ACC112 (cell line): ENCODE measurements around the gene TMEM125.

ENCODE experiments used
- H2AFZ ChIP-seq: fragments of 200-600 bp; sonication (generic); one replicate; pipeline ENCODE4 v1.6.0; 2017; ENCODE audit warnings: antibody characterized with exemption, low read length; ENCODE audit not compliant: unreplicated experiment
- H3K27ac ChIP-seq: fragments of 200-600 bp; sonication (generic); 2 replicates; pipeline ENCODE4 v1.5.1; 2014; ENCODE audit warnings: low read depth, mild to moderate bottlenecking, antibody characterized with exemption, low read length, moderate library complexity
- H3K27me3 ChIP-seq: fragments of 200-600 bp; sonication (generic); 2 replicates; pipeline ENCODE4 v1.6.1; 2014; ENCODE audit warnings: mild to moderate bottlenecking, antibody characterized with exemption, low read length, moderate library complexity, mixed read lengths; ENCODE audit not compliant: insufficient read depth
- H3K36me3 ChIP-seq: fragments of 200-600 bp; sonication (generic); 2 replicates; pipeline ENCODE4 v1.6.1; 2016; ENCODE audit warnings: mild to moderate bottlenecking, antibody characterized with exemption, low read length, moderate library complexity, mixed read lengths; ENCODE audit not compliant: insufficient read depth
- H3K4me1 ChIP-seq: fragments of 200-600 bp; sonication (generic); one replicate; pipeline ENCODE4 v1.6.1; 2016; ENCODE audit warnings: low read length, mixed read lengths; ENCODE audit not compliant: insufficient read depth, unreplicated experiment, control insufficient read depth
- H3K4me3 ChIP-seq: fragments of 200-600 bp; sonication (generic); 2 replicates; pipeline ENCODE4 v1.5.1; 2014; ENCODE audit warnings: mild to moderate bottlenecking, low read depth, low read length
- H3K79me2 ChIP-seq: fragments of 200-600 bp; sonication (generic); one replicate; pipeline ENCODE4 v1.6.0; 2016; ENCODE audit warnings: low read length; ENCODE audit not compliant: control insufficient read depth, unreplicated experiment, insufficient read depth

Gene TMEM125

DNA sequence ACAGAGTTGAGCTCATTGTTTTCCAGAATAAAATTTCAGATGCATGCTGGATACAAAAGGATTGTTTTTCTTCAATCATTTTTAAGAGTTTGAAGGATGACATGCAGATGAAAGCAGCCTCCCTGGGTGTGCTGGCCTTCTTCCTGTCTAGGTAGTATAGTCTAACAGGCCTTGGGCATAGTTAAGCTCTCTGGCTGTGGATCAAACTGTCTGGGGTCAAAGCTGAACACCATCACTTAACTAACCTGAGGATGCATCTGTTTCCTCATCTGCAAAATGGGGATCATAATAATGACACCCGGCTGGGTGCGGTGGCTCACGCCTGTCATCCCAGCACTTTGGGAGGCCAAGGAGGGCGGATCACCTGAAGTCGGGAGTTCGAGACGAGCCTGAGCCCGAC is 25.0 kb downstream of the TMEM125 start:
- Histone ChIP-seq H2AFZ (no peak overlapping the region), H3K27me3 (no peaks in the 10 kb centered on the region), H3K36me3 (no peaks in the 10 kb centered on the region), H3K79me2 (no peaks in the 10 kb centered on the region), H3K4me1 (peaks cover 24% of the 10 kb centered on the region), H3K4me3 (no peak overlapping the region), H3K27ac (peak overlapping the region; percentile 1; the same call in 1 of the 2 replicates)

DNA sequence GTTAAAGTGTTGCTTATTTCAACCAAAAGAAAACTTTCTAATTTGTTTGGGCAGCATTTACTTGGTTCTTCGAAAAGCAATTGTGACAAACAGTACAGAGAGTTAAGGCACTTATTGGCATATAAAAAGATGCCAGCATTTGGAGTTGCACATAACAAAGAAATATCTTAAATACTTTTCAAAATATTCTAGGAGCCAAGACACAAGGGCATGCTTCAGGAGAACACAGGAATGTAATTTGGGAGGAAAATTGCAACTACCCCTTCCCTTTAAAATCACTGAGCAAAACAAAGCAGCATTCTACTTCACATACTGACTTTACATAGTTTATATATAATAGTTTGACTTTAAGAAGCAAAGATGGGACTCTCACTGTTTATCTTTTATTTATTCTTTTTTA is 26.4 kb downstream of the TMEM125 start:
- peaks cover 24% of the 10 kb centered on the region for H3K4me1 ChIP-seq

DNA sequence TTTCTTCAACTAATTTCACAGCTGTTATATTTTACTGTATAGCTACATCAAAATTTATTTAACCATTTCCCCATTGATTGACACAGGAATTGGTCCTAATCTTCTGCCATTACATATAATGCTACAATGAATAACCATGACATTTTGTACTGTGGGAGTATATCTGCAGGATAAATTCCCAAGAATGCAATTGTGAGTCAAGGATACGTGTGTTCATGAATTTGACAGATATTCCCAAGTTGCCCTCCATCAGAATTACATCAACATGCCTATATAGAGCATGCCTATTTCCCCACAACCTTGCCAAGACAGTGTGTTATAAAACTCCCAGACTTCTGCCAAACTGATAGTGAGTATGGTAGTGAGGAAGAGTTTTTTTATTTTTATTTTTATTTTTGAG is 28.3 kb downstream of the TMEM125 start:
- H3K36me3 ChIP-seq = no peaks in the 10 kb centered on the region
- H3K4me1 ChIP-seq = peaks cover 24% of the 10 kb centered on the region
- H2AFZ ChIP-seq = no peak overlapping the region
- H3K27ac ChIP-seq = no peak overlapping the region
- H3K79me2 ChIP-seq = no peaks in the 10 kb centered on the region
- H3K4me3 ChIP-seq = no peak overlapping the region
- no peaks in the 10 kb centered on the region for H3K27me3 ChIP-seq

More for the DNA sequence above, 26.4 kb downstream of the TMEM125 start:
- Histone ChIP-seq H2AFZ (peak overlapping the region; percentile 28), H3K79me2 (no peaks in the 10 kb centered on the region), H3K36me3 (no peaks in the 10 kb centered on the region), H3K4me3 (no peak overlapping the region), H3K27ac (no peak overlapping the region), H3K27me3 (no peaks in the 10 kb centered on the region)

DNA sequence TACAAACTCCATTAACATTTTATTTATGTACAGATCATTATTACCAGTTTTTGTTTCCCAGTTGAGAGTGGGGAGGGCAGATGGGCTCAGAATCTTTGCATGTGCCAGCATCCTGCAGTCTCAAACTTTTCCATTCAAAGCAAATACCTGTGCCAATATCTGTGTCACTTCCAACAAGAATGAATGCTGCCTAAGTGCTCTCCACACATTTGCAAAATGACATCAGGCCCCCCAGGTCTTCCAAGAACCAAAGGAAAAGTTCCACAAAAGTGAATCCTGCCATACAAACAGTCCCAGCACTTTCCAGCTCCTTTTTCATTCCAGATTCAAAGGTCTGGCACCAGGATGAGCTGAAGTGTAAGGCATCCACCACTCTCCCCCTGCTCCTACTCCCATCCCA is 29.3 kb downstream of the TMEM125 start:
- no peak overlapping the region for H3K27ac ChIP-seq
- H2AFZ ChIP-seq = no peak overlapping the region
- no peak overlapping the region for H3K4me3 ChIP-seq
- no peaks in the 10 kb centered on the region for H3K27me3 ChIP-seq
- H3K36me3 ChIP-seq = no peaks in the 10 kb centered on the region
- peaks cover 18% of the 10 kb centered on the region for H3K4me1 ChIP-seq
- H3K79me2 ChIP-seq = no peaks in the 10 kb centered on the region

DNA sequence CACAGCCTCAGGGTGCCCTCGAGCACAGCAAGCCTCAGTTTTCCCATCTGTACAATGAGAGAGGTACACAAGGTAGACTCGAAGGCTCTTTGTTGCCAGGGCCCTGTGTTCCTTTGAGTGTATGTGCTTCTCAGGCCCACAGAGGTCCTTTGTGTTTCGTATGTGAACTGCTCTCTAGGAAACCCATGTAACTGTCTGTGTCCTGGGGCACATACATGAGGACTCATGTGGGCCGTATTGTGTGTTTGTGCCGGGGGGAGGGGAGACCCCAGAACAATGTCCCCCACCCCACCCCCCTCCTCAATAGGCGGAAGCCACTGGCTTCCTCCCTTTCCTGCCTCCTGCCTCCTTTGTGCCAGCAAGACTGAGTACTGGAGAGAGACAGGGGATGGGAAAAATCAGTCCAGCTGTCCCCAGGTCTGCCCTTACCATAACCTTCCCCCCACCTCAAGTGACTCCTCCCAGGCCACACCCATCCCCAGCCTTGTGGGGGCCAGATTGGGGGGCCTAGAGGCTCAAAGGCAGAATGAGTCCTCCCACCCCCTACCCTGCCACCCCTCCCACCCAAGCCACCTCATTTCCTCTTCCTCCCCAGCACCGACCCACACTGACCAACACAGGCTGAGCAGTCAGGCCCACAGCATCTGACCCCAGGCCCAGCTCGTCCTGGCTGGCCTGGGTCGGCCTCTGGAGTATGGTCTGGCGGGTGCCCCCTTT is 30.8 kb downstream of the TMEM125 start, which contains the start of gene TIE1:
TSS of gene TIE1 (plus strand) at position 605 of the 717 bp plus-strand sequence. CDS start at position 695, 90 bp downstream.
- peaks cover 7% of the 10 kb centered on the region for H3K4me1 ChIP-seq
- H3K4me3 ChIP-seq = no peak within 1 kb of the TSS
- H2AFZ ChIP-seq = no peak within 1 kb of the TSS
- H3K79me2 ChIP-seq = no peaks in the 10 kb centered on the region
- no peak within 1 kb of the TSS for H3K27ac ChIP-seq
- no peaks in the 10 kb centered on the region for H3K36me3 ChIP-seq
- no peaks in the 10 kb centered on the region for H3K27me3 ChIP-seq

DNA sequence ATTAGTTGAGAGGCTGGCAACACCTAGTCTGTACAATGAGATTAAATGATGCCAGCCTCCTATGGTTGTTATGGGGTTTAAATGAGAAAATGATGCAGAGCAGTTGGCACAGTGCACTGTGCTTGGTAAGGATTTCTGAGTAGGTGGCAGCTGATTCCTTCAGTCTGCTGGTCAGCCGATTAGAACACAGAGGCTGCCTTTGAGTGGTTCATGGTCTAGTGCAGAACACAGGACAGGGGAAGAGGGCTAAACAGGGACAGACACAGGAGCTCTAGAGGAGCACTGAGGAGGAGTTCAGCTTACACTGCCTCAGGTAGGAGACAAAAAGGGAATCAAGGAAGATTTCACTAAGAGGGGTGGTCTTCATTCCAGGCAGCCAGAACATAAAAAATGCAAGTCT is 32.4 kb downstream of the TMEM125 start:
- Histone ChIP-seq H3K79me2 (no peaks in the 10 kb centered on the region), H3K4me1 (no peaks in the 10 kb centered on the region), H3K4me3 (no peak overlapping the region), H3K27ac (no peak overlapping the region), H2AFZ (no peak overlapping the region), H3K36me3 (no peaks in the 10 kb centered on the region), H3K27me3 (no peaks in the 10 kb centered on the region)

DNA sequence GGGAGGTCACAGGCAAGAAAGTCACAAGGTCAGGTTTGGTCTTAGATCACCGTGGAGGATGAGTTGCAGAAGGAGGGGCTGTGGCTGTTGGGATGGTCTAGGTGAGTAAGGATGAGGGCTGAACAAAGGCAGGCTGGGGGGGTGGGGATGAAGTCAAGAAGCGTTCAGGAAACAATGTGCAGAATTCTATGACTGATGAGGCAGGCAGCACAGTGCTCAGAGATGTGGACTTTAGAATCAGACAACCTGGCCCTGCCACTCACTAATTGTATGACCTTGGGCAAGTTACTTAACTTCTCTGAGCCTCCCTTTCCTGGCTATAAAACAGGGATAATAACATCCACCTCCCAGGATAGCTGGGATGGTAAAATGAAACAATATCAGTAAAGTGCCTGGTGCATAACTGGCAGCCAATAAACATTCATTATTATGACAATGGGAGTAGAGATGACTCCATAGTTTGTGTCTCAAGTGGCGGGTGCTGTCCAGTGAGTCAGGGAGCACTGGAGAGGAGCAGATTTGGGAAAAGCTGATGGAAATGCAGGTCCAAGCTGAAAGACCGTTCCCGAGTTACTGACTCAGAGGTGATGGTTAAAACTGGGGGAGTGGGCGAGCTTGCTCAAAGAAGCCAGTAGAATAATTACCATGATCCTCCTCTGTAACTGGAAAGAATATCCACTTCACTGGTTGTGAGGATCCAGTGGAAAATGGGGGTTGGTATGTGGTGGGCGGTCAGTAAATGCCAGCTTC is 33.1 kb downstream of the TMEM125 start:
- no peaks in the 10 kb centered on the region for H3K36me3 ChIP-seq
- no peaks in the 10 kb centered on the region for H3K79me2 ChIP-seq
- no peaks in the 10 kb centered on the region for H3K27me3 ChIP-seq
- H3K4me1 ChIP-seq = no peaks in the 10 kb centered on the region
- H3K4me3 ChIP-seq = no peak overlapping the region
- H3K27ac ChIP-seq = no peak overlapping the region
- H2AFZ ChIP-seq = no peak overlapping the region

DNA sequence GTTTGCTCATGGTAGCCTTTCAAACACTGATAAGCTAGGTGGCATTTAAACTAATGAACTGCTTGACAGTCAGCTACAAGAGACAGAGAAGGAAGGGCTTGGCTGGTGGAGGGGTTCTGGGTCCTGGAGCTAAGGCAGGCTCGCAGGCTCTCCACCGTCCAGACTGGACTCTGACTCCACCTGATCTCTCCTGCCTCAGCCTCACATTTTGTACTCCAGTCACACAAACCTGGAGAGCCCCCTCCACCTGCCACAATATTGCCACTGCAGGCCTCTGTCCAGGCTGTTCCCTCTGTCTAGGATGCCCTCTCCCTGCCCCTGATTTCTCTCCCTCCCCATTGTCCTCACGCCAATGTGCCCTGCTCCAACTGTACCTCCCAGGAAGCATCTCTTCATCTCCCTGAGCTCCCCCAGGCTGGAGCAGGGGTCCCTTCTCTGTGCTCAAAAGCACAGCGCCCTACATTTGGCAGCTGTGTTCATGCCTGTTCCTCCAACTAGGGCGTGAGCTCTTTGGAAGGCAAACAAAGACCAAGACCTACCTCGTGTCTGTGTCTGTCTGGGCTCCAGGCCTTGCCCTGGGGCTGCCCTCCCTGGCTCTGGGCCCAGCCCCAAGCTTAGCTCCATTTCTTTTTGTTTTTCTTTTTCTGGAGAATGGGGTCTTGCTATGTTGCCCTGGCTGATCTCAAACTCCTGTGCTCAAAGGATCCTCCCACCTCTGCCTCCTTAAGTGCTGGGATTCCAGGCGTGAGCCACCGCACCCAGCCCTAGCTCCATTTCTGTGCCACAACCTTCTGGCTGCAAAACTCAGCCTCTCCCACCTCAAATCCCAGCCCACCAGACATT is 33.9 kb downstream of the TMEM125 start:
- H2AFZ ChIP-seq = no peak overlapping the region
- H3K4me3 ChIP-seq = no peak overlapping the region
- H3K4me1 ChIP-seq = no peaks in the 10 kb centered on the region
- no peak overlapping the region for H3K27ac ChIP-seq
- no peaks in the 10 kb centered on the region for H3K27me3 ChIP-seq
- no peaks in the 10 kb centered on the region for H3K79me2 ChIP-seq
- H3K36me3 ChIP-seq = no peaks in the 10 kb centered on the region

DNA sequence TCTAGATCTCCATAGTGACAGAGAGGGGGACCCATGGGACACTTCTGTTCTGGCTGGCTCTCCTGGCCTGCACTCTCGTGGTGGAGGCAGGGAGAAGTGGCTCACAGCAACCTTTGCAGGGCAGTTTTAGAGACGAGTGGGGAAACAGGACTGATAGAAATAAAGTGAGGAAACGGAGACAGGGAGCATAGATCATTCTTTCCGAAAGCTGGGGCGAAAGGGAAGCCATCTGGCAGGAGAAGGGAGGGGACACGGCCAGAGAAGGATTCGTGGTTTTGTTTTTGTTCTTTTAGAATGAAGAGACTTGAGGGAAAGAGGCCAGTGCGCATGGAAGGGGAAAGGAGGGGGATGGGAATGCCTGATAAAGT is 34.5 kb downstream of the TMEM125 start:
- H3K79me2 ChIP-seq = no peaks in the 10 kb centered on the region
- no peaks in the 10 kb centered on the region for H3K27me3 ChIP-seq
- H3K36me3 ChIP-seq = no peaks in the 10 kb centered on the region
- no peak overlapping the region for H3K27ac ChIP-seq
- H3K4me1 ChIP-seq = no peaks in the 10 kb centered on the region
- H3K4me3 ChIP-seq = no peak overlapping the region
- H2AFZ ChIP-seq = no peak overlapping the region

DNA sequence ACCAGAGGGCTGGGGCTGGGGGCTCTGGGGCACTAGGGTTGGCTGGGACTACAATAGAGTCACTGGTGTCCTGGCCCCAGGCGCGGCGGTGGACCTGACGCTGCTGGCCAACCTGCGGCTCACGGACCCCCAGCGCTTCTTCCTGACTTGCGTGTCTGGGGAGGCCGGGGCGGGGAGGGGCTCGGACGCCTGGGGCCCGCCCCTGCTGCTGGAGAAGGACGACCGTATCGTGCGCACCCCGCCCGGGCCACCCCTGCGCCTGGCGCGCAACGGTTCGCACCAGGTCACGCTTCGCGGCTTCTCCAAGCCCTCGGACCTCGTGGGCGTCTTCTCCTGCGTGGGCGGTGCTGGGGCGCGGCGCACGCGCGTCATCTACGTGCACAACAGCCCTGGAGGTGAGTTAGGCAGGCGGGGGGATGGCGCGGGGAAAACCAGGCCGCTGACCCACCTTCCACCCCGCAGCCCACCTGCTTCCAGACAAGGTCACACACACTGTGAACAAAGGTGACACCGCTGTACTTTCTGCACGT is 35.1 kb downstream of the TMEM125 start:
- H3K27me3 ChIP-seq = no peaks in the 10 kb centered on the region
- H3K4me3 ChIP-seq = no peak overlapping the region
- no peaks in the 10 kb centered on the region for H3K79me2 ChIP-seq
- H3K4me1 ChIP-seq = no peaks in the 10 kb centered on the region
- no peak overlapping the region for H2AFZ ChIP-seq
- no peaks in the 10 kb centered on the region for H3K36me3 ChIP-seq
- no peak overlapping the region for H3K27ac ChIP-seq
